Right renal cortex interstitium (tissue), 3 donors: ENCODE data around the gene CD2. TPM values are rescaled to one million over a fixed set of nuclear protein-coding genes. Genes with fewer than 3 reads are reported as not detected.

Source experiments
- DNase-seq, 3 donors: peaks; one replicate each; pipeline ENCODE4 v3.0.0-alpha.2; 2013; ENCODE audit warnings: low read depth in 3 of 3, low spot score in 2 of 3
- polyA plus RNA-seq, 3 donors: library from polyadenylated mRNA; unstranded; fragments of 120-200 nt; gene quantifications; one replicate each; pipeline ENCODE4 v1.2.1, GENCODE V29; 2013; ENCODE audit not compliant: insufficient read length in 3 of 3

CD2 gene
- polyA plus RNA-seq, 3 donors = 0.35 to 1.1 (median 0.61) TPM

DNA sequence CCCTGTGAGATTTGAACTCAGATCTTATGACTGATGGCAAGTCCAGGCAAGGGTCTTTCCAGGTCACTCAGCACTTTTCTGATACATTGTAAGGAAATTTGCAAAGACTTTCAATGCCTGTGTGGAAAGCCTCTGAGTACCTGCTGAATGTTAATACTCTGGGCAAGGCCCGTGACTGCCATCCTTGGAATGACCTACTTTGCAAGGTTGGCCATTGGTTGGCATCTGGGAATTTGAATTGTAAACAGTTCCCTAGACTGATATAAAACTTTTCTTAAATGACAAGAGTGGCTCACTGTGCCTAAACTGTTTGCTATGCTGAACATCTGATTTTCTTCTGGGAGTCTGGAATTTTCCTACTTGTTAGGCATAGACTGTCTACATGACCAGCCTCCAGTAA, 57.1 kb downstream of the CD2 start:
- no peak for DNase-seq

DNA sequence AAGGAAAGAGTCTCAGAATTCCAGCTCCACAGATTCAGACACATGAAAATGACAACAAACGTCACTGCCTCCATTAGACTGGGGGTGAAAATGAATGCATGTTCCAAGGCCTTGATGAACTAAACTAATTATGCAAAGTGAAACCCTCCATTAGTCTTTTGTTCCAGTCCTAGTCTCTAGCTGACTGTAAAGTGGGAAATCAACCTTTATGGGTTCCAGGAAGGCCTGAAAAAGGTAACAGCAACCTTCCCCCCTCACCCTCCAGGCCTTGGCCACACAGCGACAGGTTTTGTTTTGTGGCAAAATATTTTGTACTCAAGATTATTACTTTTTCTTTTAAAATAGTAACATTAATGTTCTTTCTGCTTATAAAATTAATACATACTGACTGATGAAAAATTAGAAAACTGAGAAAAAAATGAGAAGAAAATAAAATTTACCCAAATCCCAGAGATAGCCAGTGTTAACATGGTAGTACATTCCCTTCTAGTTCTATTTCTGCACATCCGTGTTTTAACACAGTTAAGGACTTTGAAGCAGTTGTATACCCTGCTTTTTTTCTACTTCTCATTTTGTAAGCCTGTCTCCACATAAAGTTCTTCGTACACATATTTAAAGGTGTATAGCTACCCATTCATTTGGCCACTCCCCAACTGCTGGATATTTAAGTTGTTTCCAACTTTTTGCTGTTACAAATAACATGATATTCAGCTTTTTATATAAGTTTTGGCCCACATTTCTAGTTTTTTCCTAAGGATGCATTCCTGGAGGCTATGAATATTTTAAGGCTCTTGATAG, 60.9 kb downstream of the CD2 start:
- DNase-seq = no peak

DNA sequence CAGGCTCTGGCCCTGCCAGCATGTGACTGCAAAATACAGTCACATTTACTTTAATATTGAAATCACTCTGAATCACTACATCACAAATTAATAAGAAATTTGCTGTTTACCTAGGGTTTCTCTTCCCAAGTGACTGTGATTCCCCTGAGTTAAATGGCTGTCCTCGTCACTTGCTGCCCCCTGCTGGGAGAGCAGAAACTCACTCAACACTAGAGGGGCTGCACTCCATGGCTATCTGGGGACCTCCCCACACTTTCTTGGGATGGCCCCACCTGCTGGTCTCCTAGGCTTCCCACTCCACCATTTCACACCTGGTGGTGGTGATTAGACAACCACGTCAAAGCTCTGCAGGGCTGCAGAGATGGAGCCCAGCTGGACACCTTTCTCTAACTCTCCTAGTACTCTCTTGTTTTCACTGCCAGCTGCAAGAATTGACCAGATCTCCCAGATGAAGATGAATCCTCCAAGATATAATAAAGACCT, 63.4 kb downstream of the CD2 start:
- no peak for DNase-seq

Other genes starting within 250 kb of the CD2 start
- 10 to 100 TPM; 16.8 to 17.7 (median 17.7) TPM for gene CD58, start 183.4 kb upstream of the CD2 start, polyA plus RNA-seq
- gene IGSF3, start 86.7 kb upstream of the CD2 start, polyA plus RNA-seq = 10 to 100 TPM; 28.7 to 30.4 (median 29.7) TPM
- gene PTGFRN, start 155.5 kb downstream of the CD2 start, polyA plus RNA-seq = 10 to 100 TPM; 52.4 to 59.8 (median 59.2) TPM
- gene CD101, start 247.3 kb downstream of the CD2 start, polyA plus RNA-seq = 1 to 10 TPM; 1.5 to 1.8 (median 1.5) TPM